DOHH2 (cell line): Measurements from ENCODE around the gene IFNA7.
"Not testable (repeated sequence)": the region's sequence is repeated elsewhere in the genome, so short reads cannot be mapped to it uniquely, and the experiment has no call there.

Experiments
- H3F3A ChIP-seq: fragments of 200-600 bp; sonication (generic), shearing (Covaris generic); 2 replicates; pipeline ENCODE4 v1.6.0; 2016; ENCODE audit warnings: antibody characterized with exemption, mild to moderate bottlenecking; ENCODE audit not compliant: control insufficient read depth, insufficient read depth
- H3K27ac ChIP-seq: fragments of 200-600 bp; sonication (generic); 2 replicates; pipeline ENCODE4 v1.5.1; 2014; ENCODE audit warnings: low read depth, mild to moderate bottlenecking, low read length, moderate library complexity
- H3K27me3 ChIP-seq: fragments of 200-600 bp; sonication (generic); 2 replicates; pipeline ENCODE4 v1.6.1; 2014; ENCODE audit warnings: mild to moderate bottlenecking, low read length, mixed read lengths; ENCODE audit not compliant: control insufficient read depth
- H3K36me3 ChIP-seq: fragments of 200-600 bp; sonication (generic); 2 replicates; pipeline ENCODE4 v1.6.1; 2014; ENCODE audit warnings: mild to moderate bottlenecking, low read length, moderate library complexity, mixed read lengths; ENCODE audit not compliant: control insufficient read depth
- H3K4me1 ChIP-seq: fragments of 200-600 bp; sonication (generic); 2 replicates; pipeline ENCODE4 v1.6.1; 2014; ENCODE audit warnings: mild to moderate bottlenecking, low read length, mixed read lengths; ENCODE audit not compliant: control insufficient read depth
- H3K4me2 ChIP-seq: fragments of 200-600 bp; sonication (generic); 2 replicates; pipeline ENCODE4 v1.6.0; 2014; ENCODE audit warnings: mild to moderate bottlenecking, low read length, moderate library complexity
- H3K4me3 ChIP-seq: fragments of 200-600 bp; sonication (generic); 2 replicates; pipeline ENCODE4 v1.5.1; 2014; ENCODE audit warnings: mild to moderate bottlenecking, low read length, mixed read lengths
- H3K79me2 ChIP-seq: fragments of 200-600 bp; sonication (generic); 2 replicates; pipeline ENCODE4 v1.6.1; 2014; ENCODE audit warnings: mild to moderate bottlenecking, low read length, mixed read lengths; ENCODE audit not compliant: control insufficient read depth
- H3K9me2 ChIP-seq: fragments of 200-600 bp; sonication (generic); replicated peaks from 2 replicates; pipeline ENCODE4 v1.6.1; 2014; ENCODE audit warnings: mild to moderate bottlenecking, low read length, mixed read lengths; ENCODE audit not compliant: control insufficient read depth
- H3K9me3 ChIP-seq: fragments of 200-600 bp; sonication (generic); 2 replicates; pipeline ENCODE4 v1.6.1; 2014; ENCODE audit warnings: antibody characterized with exemption, low read length, mixed read lengths; ENCODE audit not compliant: control insufficient read depth, insufficient read depth
- H4K20me1 ChIP-seq: fragments of 200-600 bp; sonication (generic); 2 replicates; pipeline ENCODE4 v1.6.0; 2014; ENCODE audit warnings: low read depth, mild to moderate bottlenecking, antibody characterized with exemption, low read length, moderate library complexity; ENCODE audit not compliant: control insufficient read depth, insufficient read depth
- CTCF ChIP-seq: fragments of 200-600 bp; sonication (generic); IDR thresholded peaks from one replicate; pipeline ENCODE4 v1.5.1; 2014; ENCODE audit warnings: antibody characterized with exemption, mild to moderate bottlenecking, low read depth, low read length; ENCODE audit not compliant: poor library complexity, severe bottlenecking
- EZH2phosphoT487 ChIP-seq: fragments of 200-600 bp; sonication (generic); IDR thresholded peaks from 2 replicates; pipeline ENCODE4 v1.6.1; 2017; ENCODE audit warnings: borderline replicate concordance, mild to moderate bottlenecking, antibody characterized with exemption, low read length, moderate library complexity, mixed read lengths

The IFNA7 gene

DNA sequence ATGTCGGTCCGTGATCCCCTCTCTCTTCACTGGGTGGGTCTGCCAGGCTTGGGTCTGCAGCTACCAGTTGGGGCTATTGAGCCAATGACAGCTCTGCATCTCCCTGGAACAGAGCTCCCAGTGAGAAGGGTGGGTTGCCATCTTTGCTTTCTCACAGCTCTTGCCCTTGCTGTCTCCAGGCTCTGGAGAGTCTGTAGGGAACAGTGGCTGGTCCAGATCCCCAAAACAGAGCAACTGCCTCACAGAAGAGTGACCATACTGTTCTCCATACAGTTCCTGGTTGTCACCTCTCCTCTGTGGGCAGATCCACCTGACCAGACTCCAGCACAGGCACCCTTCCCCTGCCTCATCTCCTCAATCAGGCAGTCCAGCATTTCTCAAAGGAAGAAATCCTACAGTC is 31.3 kb upstream of the IFNA7 start:
- Histone ChIP-seq H3K9me2 (no peaks in the 10 kb centered on the region), H3K4me1 (0 out of 2 replicates have a peak, but pooled peaks cover 3% of the 10 kb centered on the region), H4K20me1 (no peaks in the 10 kb centered on the region), H3K79me2 (no peaks in the 10 kb centered on the region), H3K9me3 (no peaks in the 10 kb centered on the region), H3K27ac (no peak overlapping the region), H3K4me3 (no peak overlapping the region), H3K36me3 (no peaks in the 10 kb centered on the region), H3K4me2 (no peak overlapping the region), H3K27me3 (peaks cover 2% of the 10 kb centered on the region; the same call in 1 of the 2 replicates), H3F3A (no peaks in the 10 kb centered on the region)
- TF ChIP-seq EZH2phosphoT487 (no peak), CTCF (no peak)

GRCh38 chr9:21228122-21228521 is 26.1 kb upstream of the IFNA7 start, which contains the start of gene IFNA17:
IFNA17 (minus strand) TSS chr9:21228222; CDS start chr9:21228173, 49 bp downstream.
- Histone ChIP-seq H3K4me3 (no peak within 1 kb of the TSS), H4K20me1 (no peaks in the 10 kb centered on the region), H3K9me3 (no peaks in the 10 kb centered on the region), H3K27ac (no peak within 1 kb of the TSS), H3K9me2 (no peaks in the 10 kb centered on the region), H3K4me2 (no peak within 1 kb of the TSS), H3K27me3 (no peaks in the 10 kb centered on the region), H3K36me3 (no peaks in the 10 kb centered on the region), H3K79me2 (no peaks in the 10 kb centered on the region), H3K4me1 (no peaks in the 10 kb centered on the region), H3F3A (no peaks in the 10 kb centered on the region)
- TF ChIP-seq CTCF (no peak), EZH2phosphoT487 (no peak)

DNA sequence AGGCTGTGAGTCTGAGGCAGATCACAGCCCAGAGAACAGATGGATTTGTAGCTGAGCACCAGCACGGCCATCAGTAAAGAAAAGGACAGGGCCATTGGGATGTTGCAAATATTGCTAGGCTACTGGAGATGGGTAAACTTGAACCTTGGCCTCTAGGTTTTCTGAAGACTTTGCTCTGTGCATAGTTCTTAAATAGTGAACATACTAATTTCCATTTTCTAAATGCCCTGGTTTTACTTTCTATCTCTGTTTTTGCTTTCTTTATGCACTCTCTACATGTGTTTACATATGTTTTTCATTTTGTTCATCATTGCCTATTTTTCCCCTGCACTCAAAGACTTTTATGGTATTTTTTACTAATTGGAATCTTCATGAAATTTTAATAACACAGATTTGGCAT is 15.2 kb upstream of the IFNA7 start, which contains the start of gene IFNA16:
TSS of gene IFNA16 (minus strand) at position 101 of the 400 bp plus-strand sequence. CDS start at position 95, 6 bp downstream.
- not testable (repeated sequence) for H3K9me3 ChIP-seq, H3K4me2 ChIP-seq, H3K4me3 ChIP-seq, H3K9me2 ChIP-seq, H3K27ac ChIP-seq, H3F3A ChIP-seq, H3K4me1 ChIP-seq, H3K27me3 ChIP-seq, H3K79me2 ChIP-seq, H3K36me3 ChIP-seq, H4K20me1 ChIP-seq

- not testable (repeated sequence) for H3K27ac ChIP-seq, H3K36me3 ChIP-seq, H3K27me3 ChIP-seq, H3K9me2 ChIP-seq, H3K9me3 ChIP-seq, H3K4me2 ChIP-seq, H3K4me3 ChIP-seq, H3K4me1 ChIP-seq, H4K20me1 ChIP-seq, H3K79me2 ChIP-seq, H3F3A ChIP-seq
- TF ChIP-seq CTCF = peak; percentile 57
These were observed 11.7 kb upstream of the IFNA7 start for GRCh38 chr9:21213411-21214326.

- H3K27me3 ChIP-seq, H3K4me3 ChIP-seq, H3K9me2 ChIP-seq, H3K4me1 ChIP-seq, H3K9me3 ChIP-seq, H3K4me2 ChIP-seq, H4K20me1 ChIP-seq, H3K36me3 ChIP-seq, H3K79me2 ChIP-seq, H3F3A ChIP-seq, H3K27ac ChIP-seq: not testable (repeated sequence)
These were observed 10.2 kb upstream of the IFNA7 start for GRCh38 chr9:21212160-21212559.
